Panc1 (cell line): ENCODE data around the gene ZNF513. TPM values are rescaled to one million over a fixed set of nuclear protein-coding genes. Genes with fewer than 3 reads are reported as not detected.

Source experiments
- ATAC-seq: fragments of 200-7000 bp; cut with Tn5 transposase; 2 replicates; pipeline ENCODE4 v1.9.1; 2020; ENCODE audit warnings: mild to moderate bottlenecking, moderate library complexity
- BruUV-seq: library from RNA; stranded (reverse); fragments of 400-500 nt; replicated peaks from 2 replicates; lab custom pipeline; 2021; lab: Mats Ljungman, UMichigan
- CTCF ChIA-PET: fragments of 300-600 bp; sonication (Branson Sonifier 250); formaldehyde crosslinking; loops from one replicate; lab custom pipeline; 2022; ENCODE audit warnings: antibody characterized with exemption; lab: Charles Lee
- POLR2A ChIA-PET: fragments of 300-600 bp; sonication (Branson Sonifier 250); formaldehyde crosslinking; loops from one replicate; lab custom pipeline; 2022; ENCODE audit warnings: antibody characterized with exemption; lab: Charles Lee
- DNase-seq: peaks from one replicate; pipeline ENCODE4 v3.0.0-alpha.2; 2010; ENCODE audit warnings: low read depth, low spot score
- H3K27ac ChIP-seq: 2 replicates; pipeline ENCODE4 v1.5.1; 2011; ENCODE audit warnings: mild to moderate bottlenecking, low read length, inconsistent platforms
- H3K27me3 ChIP-seq: fragments of 200-500 bp; sonication (Bioruptor generic); 2 replicates; pipeline ENCODE4 v1.6.0; 2014; ENCODE audit warnings: low read length, inconsistent platforms; ENCODE audit not compliant: control insufficient read depth, insufficient read depth
- H3K36me3 ChIP-seq: fragments of 200-500 bp; sonication (Bioruptor generic); 2 replicates; pipeline ENCODE4 v1.5.1; 2014; ENCODE audit warnings: inconsistent platforms, mild to moderate bottlenecking, low read length, moderate library complexity; ENCODE audit not compliant: control insufficient read depth, insufficient read depth
- H3K4me1 ChIP-seq: 2 replicates; pipeline ENCODE4 v1.5.1; 2011; ENCODE audit warnings: inconsistent platforms, mild to moderate bottlenecking, low read length, moderate library complexity; ENCODE audit not compliant: control insufficient read depth, insufficient read depth
- H3K4me3 ChIP-seq, 2 experiments: 2 replicates each; pipeline ENCODE4 v1.5.1; 2011 to 2012; ENCODE audit warnings: low read depth in 2 of 2, low read length in 2 of 2, mild to moderate bottlenecking in 2 of 2, inconsistent platforms in 1 of 2, moderate library complexity in 1 of 2
- H3K9me3 ChIP-seq: fragments of 200-500 bp; sonication (Bioruptor generic); 2 replicates; pipeline ENCODE4 v1.5.1; 2014; ENCODE audit warnings: low read depth, mild to moderate bottlenecking, inconsistent platforms, low read length, moderate library complexity; ENCODE audit not compliant: control insufficient read depth, insufficient read depth
- CTCF ChIP-seq: fragments of 450-650 bp; IDR thresholded peaks from 2 replicates; pipeline ENCODE4 v1.5.1; 2017; ENCODE audit warnings: mild to moderate bottlenecking
- POLR2AphosphoS5 ChIP-seq: IDR thresholded peaks from 2 replicates; pipeline ENCODE4 v1.6.1; 2012; ENCODE audit warnings: mild to moderate bottlenecking, low read depth, low read length, moderate library complexity
- REST ChIP-seq, 2 experiments: IDR thresholded peaks; 2 replicates each; pipeline ENCODE4 v1.6.1; 2011 to 2012; ENCODE audit warnings: low read depth in 2 of 2, control low read depth in 1 of 2, low read length in 1 of 2, mild to moderate bottlenecking in 1 of 2, moderate library complexity in 1 of 2; ENCODE audit not compliant: insufficient read depth in 1 of 2
- SIN3A ChIP-seq: IDR thresholded peaks from 2 replicates; pipeline ENCODE4 v1.6.1; 2012; ENCODE audit warnings: low read depth, mild to moderate bottlenecking, low read length, moderate library complexity, borderline replicate concordance; ENCODE audit not compliant: insufficient read depth
- TCF7L2 ChIP-seq: IDR thresholded peaks from 2 replicates; pipeline ENCODE4 v1.6.1; 2011; ENCODE audit warnings: mild to moderate bottlenecking, low read depth, low read length, inconsistent platforms
- in situ Hi-C: cut with HindIII; loops from 2 replicates; pipeline ENCODE4 v1.10.0; 2016; ENCODE audit warnings: low sequenced_read_pairs, low pct_unique_long_range_greater_than_20kb
- intact Hi-C: fragments of 100-400 bp; cut with micrococcal nuclease; formaldehyde crosslinking; loops from one replicate; pipeline ENCODE4 v1.10.0; 2022; ENCODE audit not compliant: unreplicated experiment
- total RNA-seq: library from RNA; stranded (reverse); gene quantifications from one replicate; pipeline ENCODE4 v1.2.1, GENCODE V29; 2021; ENCODE audit not compliant: unreplicated experiment

The ZNF513 gene
- total RNA-seq, 1 experiment from 2014 or later = 25.3 TPM

GRCh38 chr2:27372937-27373336 lies 7.6 kb downstream of the ZNF513 start:
- DNase-seq = no peak
- Histone ChIP-seq H3K9me3 (no peaks in the 10 kb centered on the region), H3K36me3 (peaks cover 9% of the 10 kb centered on the region), H3K4me1 (peaks cover 39% of the 10 kb centered on the region), H3K4me3 (no peak overlapping the region), H3K27me3 (no peaks in the 10 kb centered on the region), H3K27ac (no peak overlapping the region)
- no peak for ATAC-seq
- POLR2A ChIA-PET = interaction anchor here (0.6 kb wide), 1 partner anchor 20 kb away, joined by 6 read pairs; no protein-coding TSS in a partner anchor
- CTCF ChIA-PET = no interaction called here
- intact Hi-C loops = no loop called here
- in situ Hi-C loops = no loop called here
- TF ChIP-seq SIN3A = no peak
- no peak for TF ChIP-seq REST (IDR thresholded peaks at IDR 0.05; ENCODE audit: insufficient read depth in 1 of 2, low read depth in 2 of 2, low read length in 1 of 2)
- no peak for TF ChIP-seq TCF7L2
- no peak for TF ChIP-seq POLR2AphosphoS5
- no peak for TF ChIP-seq CTCF
- BruUV-seq = no TSS peak

- Histone ChIP-seq H3K4me3 (peak overlapping the region; percentile 97 to 99), H3K4me1 (peaks cover 21% of the 10 kb centered on the region), H3K27me3 (no peaks in the 10 kb centered on the region), H3K9me3 (no peaks in the 10 kb centered on the region), H3K27ac (peak overlapping the region; percentile 89), H3K36me3 (peaks cover 15% of the 10 kb centered on the region)
- ATAC-seq = peak; percentile 63
- TF ChIP-seq POLR2AphosphoS5 (peak; percentile 27; the same call in 1 of the 2 replicates), REST (IDR thresholded peaks at IDR 0.05; ENCODE audit: insufficient read depth in 1 of 2, low read depth in 2 of 2, low read length in 1 of 2) (no peak)
- no TSS peak for BruUV-seq
- DNase-seq = no peak
- intact Hi-C loops (no loop called here), in situ Hi-C loops (no loop called here)
- CTCF ChIA-PET = no interaction called here
- POLR2A ChIA-PET = no interaction called here
Observed at GRCh38 chr2:27370816-27371620, 9.5 kb downstream of the ZNF513 start.
